SK-N-SH (cell line): ENCODE results near the gene MAU2.

Source experiments
- CTCF ChIP-seq: fragments of 200-600 bp; sonication (generic); IDR thresholded peaks from 2 replicates; pipeline ENCODE4 v1.6.1; 2017; ENCODE audit warnings: antibody characterized with exemption, mild to moderate bottlenecking, moderate library complexity
- ELF1 ChIP-seq: IDR thresholded peaks from 2 replicates; pipeline ENCODE4 v1.4.0; 2012
- TF ChIP-seq, protein P1 (sequence below): IDR thresholded peaks from 2 replicates; pipeline ENCODE4 v1.4.0; 2012; ENCODE audit warnings: low read depth, borderline replicate concordance

DNA sequence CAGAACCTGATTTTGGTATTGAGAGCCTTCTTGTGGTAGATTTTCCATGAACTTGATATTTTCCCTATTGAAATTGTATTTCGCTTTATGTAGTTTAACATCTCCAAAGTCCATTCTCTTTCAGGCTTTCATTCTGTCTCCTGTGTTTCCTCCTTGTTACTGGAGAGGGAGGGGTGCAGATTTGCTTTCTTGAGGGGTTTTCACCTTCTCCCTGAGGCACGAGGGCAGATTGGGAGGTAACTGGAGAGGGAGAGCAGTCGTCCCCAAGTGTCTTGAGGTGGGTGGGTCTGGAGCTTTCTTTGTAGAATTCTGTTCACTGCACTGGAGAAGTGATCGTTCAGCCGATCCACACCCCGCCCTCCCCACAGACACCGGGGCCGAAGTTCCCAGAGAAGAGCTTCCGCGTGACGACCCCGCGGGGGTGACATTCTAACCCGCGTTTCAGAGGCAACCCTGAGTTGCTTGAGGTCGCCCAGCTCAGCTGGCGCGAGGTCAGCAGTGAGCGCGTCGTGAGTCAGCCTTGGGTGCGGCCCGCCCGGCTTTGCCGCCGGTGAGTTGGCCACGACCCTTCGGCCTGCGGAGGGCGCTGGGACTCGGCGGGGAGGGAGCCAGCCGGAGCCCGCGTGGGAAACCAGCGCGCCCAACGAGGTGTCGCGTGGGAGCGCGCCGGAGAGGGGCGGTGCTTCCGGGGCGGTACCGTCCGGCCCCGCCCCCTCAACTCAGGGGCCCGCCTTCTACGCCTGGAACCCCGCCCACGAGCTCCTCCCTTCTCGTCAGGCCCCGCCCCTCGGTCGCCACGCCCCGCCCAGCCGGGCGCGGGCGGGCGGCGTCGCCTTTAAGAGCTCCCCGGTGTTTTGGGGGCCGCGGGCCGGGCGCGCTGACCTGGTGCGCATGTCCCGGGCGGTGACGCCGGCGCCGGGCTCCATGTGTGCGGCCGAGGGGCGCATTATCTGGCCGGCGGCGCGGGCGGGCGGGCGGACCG lies 84.5 kb downstream of the MAU2 start, which contains the start of gene GATAD2A:
- TF ChIP-seq, protein P1, sequence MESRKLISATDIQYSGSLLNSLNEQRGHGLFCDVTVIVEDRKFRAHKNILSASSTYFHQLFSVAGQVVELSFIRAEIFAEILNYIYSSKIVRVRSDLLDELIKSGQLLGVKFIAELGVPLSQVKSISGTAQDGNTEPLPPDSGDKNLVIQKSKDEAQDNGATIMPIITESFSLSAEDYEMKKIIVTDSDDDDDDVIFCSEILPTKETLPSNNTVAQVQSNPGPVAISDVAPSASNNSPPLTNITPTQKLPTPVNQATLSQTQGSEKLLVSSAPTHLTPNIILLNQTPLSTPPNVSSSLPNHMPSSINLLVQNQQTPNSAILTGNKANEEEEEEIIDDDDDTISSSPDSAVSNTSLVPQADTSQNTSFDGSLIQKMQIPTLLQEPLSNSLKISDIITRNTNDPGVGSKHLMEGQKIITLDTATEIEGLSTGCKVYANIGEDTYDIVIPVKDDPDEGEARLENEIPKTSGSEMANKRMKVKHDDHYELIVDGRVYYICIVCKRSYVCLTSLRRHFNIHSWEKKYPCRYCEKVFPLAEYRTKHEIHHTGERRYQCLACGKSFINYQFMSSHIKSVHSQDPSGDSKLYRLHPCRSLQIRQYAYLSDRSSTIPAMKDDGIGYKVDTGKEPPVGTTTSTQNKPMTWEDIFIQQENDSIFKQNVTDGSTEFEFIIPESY: no peak
- peak; percentile 29; the same call in 1 of the 2 replicates for TF ChIP-seq CTCF
- TF ChIP-seq ELF1: no peak
